ENCODE measurements around the gene CCSER1. TPM values are rescaled to one million over a fixed set of nuclear protein-coding genes. Genes with fewer than 3 reads are reported as not detected.

Gene CCSER1
- total RNA-seq, 2 donors from 2014 or later, result 11.8 to 12.5 TPM

GRCh38 chr4:90215286-90215685 lies 88.1 kb downstream of the CCSER1 start:
- no peaks in the 10 kb centered on the region for H3K4me1 ChIP-seq
- no peak overlapping the region for H3K27ac ChIP-seq
- no peaks in the 10 kb centered on the region for H3K27me3 ChIP-seq
- H3K9me3 ChIP-seq, result no peaks in the 10 kb centered on the region
- no peaks in the 10 kb centered on the region for H3K36me3 ChIP-seq
- H3K4me3 ChIP-seq, result no peak overlapping the region
- no peak for DNase-seq (ENCODE audit: low spot score)
- TF ChIP-seq CTCF (IDR thresholded peaks at IDR 0.05), result no peak

GRCh38 chr4:90219822-90220221 lies 92.6 kb downstream of the CCSER1 start:
- no peaks in the 10 kb centered on the region for H3K9me3 ChIP-seq
- H3K36me3 ChIP-seq, result no peaks in the 10 kb centered on the region
- no peak for TF ChIP-seq CTCF (IDR thresholded peaks at IDR 0.05)
- no peak for DNase-seq (ENCODE audit: low spot score)
- no peak overlapping the region for H3K27ac ChIP-seq
- no peak overlapping the region for H3K4me3 ChIP-seq
- H3K27me3 ChIP-seq, result no peaks in the 10 kb centered on the region
- H3K4me1 ChIP-seq, result no peaks in the 10 kb centered on the region

GRCh38 chr4:90220459-90220858 lies 93.3 kb downstream of the CCSER1 start:
- DNase-seq (ENCODE audit: low spot score), result no peak
- no peak for TF ChIP-seq CTCF (IDR thresholded peaks at IDR 0.05)
- Histone ChIP-seq H3K27ac (no peak overlapping the region), H3K27me3 (no peaks in the 10 kb centered on the region), H3K4me3 (no peak overlapping the region), H3K4me1 (no peaks in the 10 kb centered on the region), H3K9me3 (no peaks in the 10 kb centered on the region), H3K36me3 (no peaks in the 10 kb centered on the region)

GRCh38 chr4:90226734-90227133 lies 99.5 kb downstream of the CCSER1 start:
- Histone ChIP-seq H3K36me3 (no peaks in the 10 kb centered on the region), H3K4me3 (no peak overlapping the region), H3K9me3 (no peaks in the 10 kb centered on the region), H3K27ac (no peak overlapping the region), H3K4me1 (no peaks in the 10 kb centered on the region), H3K27me3 (no peaks in the 10 kb centered on the region)
- TF ChIP-seq CTCF (IDR thresholded peaks at IDR 0.05), result no peak
- DNase-seq (ENCODE audit: low spot score), result no peak

DNA sequence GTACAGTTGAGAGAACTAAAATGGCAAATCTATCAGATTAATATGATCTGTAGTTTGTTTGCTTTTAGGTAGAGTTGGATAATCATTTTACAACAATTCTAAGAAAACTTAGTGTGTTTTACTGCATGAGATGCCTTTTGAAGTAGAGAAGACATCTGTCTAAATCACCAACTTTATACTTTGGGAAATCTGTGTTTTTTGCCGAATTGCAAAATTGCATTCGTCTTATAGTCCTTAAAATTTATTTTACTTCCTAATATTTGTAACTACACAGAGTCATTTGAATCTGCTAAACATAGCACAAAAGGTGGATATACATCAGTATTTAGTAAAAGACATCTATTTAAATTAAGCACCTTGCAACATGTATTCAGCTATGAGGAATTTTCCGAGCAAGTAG lies 100.0 kb downstream of the CCSER1 start:
- H3K36me3 ChIP-seq, result no peaks in the 10 kb centered on the region
- H3K27me3 ChIP-seq, result no peaks in the 10 kb centered on the region
- DNase-seq (ENCODE audit: low spot score), result no peak
- no peaks in the 10 kb centered on the region for H3K4me1 ChIP-seq
- no peak for TF ChIP-seq CTCF (IDR thresholded peaks at IDR 0.05)
- no peak overlapping the region for H3K27ac ChIP-seq
- no peaks in the 10 kb centered on the region for H3K9me3 ChIP-seq
- H3K4me3 ChIP-seq, result no peak overlapping the region

GRCh38 chr4:90234916-90235547 lies 107.8 kb downstream of the CCSER1 start:
- Histone ChIP-seq H3K27me3 (no peaks in the 10 kb centered on the region), H3K27ac (peak overlapping the region; percentile 48 to 75), H3K36me3 (no peaks in the 10 kb centered on the region), H3K4me1 (no peaks in the 10 kb centered on the region), H3K4me3 (peak overlapping the region; percentile 21 to 36), H3K9me3 (no peaks in the 10 kb centered on the region)
- no peak for DNase-seq (ENCODE audit: low spot score)
- no peak for TF ChIP-seq CTCF (IDR thresholded peaks at IDR 0.05)
